ENCODE measurements around the gene KLB.
"Not testable (repeated sequence)": the region's sequence is repeated elsewhere in the genome, so short reads cannot be mapped to it uniquely, and the experiment has no call there.

Gene KLB

DNA sequence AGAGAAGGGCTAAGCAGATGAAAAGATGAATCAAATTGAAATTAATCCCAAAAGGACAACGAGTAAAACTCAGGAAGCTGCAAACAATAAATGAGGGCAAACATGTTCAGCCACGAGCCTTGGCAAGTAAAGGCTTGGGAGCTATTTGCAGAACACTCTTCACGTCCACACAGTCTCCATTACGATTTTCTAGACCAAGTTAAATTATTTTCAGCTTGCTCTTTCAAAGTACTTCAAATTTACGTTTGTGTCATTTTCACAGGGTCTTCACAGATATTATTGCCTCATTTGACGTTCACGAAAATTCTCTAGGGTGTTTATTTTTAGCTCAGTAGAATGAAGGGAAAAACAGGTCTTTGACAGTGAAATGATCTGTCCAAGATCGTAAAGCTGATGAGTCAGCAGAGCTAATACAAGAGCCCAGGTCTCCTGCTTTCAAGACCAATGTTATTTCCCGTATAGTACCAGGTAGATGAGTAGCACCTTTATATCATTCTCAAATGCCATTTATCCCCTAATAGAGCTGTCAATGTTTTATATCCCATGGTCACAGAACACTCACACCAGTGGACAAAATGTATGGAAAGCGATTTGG lies 20.9 kb downstream of the KLB start:
- no peak for DNase-seq

DNA sequence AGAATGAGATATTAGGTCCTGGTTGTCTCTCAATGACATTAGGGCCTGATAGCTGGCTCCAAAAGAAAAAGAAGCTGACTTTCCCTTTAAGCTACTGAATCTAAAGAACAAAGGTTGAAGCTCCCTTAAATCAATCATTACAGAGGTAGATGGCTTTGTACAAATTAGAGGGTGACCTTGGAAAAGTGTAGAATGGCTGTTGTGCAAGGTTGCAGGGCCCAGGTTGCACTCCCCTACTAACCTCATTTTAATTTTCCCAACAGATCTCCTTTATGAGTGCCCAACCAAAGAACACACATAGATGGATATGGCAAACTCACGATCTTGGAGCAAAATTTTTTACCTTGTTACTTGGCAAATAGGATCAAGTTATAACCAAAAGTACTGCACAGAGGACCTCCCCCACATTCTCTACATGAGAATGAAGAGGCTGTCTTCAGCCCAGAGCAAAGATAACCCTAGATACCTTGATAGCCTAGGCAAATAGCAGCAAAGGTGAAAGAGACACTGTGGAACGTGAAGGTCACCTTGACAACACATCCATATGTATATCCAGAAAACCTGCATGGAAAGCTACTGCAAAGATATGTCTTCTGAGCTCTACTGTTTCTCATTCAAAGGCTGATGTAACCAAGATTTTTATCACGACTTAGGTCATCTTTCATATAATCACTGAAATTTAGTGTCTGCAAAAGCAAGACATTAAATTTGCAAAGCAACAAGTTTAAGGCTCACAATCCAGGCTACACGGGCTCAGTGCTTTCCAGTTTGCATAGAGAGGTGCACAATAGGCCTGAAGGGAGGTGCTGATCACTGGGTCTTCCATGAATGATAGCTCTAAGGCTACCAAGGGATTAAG lies 23.0 kb downstream of the KLB start:
- no peak for DNase-seq

DNA sequence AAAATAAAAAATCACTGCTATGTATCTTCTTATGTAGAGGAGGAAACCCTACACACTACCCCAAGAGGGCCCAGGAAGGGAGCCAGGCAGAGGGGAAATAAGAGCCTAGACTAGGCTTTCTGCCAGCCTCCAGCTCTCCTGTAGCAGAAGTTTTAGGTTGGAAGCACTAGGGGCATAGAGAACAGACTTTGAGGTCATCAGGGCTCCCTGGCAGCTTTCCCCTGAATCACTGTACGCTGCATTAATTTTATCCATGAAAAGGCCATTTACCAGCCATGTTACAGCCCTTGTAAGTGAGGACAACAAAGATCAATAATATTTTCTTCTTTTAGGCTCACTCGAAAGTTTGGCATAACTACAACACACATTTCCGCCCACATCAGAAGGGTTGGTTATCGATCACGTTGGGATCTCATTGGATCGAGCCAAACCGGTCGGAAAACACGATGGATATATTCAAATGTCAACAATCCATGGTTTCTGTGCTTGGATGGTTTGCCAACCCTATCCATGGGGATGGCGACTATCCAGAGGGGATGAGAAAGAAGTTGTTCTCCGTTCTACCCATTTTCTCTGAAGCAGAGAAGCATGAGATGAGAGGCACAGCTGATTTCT lies 27.3 kb downstream of the KLB start:
- no peak for DNase-seq

DNA sequence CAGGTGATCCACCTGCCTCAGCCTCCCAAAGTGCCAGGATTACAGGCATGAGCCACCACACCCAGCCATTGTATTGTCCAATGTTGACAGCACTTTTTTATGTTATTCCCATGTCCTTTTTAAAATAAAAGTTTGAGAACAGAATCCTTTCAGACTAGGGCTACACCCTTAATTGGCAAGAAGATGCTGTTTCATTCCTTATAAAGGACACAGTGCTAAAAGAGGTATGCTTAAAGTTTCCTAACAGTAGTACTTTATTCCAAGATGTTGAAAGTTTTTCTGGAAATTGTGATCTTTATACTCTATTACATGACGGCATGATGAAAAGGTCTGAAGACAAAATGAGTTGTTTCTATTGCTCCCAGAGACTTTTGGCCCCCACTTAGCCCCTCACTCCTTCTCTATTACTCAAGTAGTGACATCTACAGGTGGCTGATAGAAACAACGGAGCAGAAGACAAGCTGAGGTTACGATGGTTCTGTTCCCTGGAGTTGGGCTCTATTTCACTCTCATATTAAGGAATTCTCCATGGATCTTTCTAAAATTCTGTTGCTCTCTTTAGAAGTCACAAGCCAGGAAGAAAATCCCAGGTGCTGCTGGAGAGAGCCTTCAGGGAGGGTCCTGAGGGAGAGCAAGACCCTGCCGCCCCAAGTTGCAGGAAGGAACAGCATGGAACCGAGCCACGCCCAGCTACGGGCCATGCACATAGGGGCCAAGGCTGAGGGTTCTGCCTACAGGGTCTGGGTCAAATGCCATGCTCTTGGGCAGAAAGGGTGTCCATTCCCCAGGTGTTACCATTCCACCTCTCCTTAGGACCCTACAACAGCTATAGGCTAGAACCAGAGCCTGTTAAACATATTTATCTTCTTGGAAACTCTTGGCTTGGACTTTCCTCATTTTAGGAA lies 29.2 kb downstream of the KLB start:
- no peak for DNase-seq

DNA sequence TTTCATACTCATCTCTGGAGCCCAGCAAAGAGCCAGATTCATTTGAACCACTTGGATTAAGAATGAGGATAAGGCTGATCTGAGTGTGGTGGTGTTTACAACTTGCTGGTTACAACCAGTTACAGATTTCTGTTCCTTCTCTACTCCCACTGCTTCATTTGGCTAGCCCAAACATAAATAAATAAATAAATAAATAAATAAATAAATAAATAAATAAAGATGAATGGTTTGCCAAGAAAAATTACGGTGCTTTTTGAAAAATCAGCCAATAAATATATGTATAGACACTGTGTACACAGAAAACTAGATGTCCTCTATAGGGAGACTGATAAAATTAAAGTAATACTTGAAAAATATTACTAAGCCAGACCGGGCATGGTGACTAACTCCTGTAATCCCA lies 34.9 kb downstream of the KLB start:
- no peak for DNase-seq

DNA sequence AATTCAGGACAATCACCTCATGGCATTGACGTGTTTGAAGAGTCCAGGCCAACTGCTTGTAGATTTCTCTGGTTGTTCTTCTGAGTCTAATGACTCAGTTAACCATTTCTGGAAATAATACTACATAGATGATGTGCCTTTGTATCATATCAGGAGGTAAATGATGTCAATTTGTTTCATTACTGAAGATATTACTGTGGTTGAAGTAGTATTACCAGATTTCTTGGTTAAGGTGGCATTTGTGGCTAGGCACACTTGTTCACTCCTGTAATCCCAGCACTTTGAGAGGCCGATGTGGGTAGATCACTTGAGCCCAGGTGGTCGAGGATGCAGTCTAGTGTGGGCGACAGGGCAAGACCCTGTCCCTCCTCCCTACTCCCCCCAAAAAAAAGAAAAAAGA lies 36.3 kb downstream of the KLB start:
- no peak for DNase-seq

DNA sequence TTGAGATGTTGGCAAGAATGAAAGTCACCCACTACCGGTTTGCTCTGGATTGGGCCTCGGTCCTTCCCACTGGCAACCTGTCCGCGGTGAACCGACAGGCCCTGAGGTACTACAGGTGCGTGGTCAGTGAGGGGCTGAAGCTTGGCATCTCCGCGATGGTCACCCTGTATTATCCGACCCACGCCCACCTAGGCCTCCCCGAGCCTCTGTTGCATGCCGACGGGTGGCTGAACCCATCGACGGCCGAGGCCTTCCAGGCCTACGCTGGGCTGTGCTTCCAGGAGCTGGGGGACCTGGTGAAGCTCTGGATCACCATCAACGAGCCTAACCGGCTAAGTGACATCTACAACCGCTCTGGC lies 39.7 kb downstream of the KLB start:
- DNase-seq: no peak

DNA sequence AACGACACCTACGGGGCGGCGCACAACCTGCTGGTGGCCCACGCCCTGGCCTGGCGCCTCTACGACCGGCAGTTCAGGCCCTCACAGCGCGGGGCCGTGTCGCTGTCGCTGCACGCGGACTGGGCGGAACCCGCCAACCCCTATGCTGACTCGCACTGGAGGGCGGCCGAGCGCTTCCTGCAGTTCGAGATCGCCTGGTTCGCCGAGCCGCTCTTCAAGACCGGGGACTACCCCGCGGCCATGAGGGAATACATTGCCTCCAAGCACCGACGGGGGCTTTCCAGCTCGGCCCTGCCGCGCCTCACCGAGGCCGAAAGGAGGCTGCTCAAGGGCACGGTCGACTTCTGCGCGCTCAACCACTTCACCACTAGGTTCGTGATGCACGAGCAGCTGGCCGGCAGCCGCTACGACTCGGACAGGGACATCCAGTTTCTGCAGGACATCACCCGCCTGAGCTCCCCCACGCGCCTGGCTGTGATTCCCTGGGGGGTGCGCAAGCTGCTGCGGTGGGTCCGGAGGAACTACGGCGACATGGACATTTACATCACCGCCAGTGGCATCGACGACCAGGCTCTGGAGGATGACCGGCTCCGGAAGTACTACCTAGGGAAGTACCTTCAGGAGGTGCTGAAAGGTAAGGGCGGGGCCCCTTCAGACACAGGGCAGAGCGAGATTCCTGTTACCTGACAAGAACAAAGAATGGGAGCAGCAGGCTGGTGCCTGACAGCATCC lies 40.3 kb downstream of the KLB start:
- DNase-seq: peak in 1 of 2 donors; percentile 56

DNA sequence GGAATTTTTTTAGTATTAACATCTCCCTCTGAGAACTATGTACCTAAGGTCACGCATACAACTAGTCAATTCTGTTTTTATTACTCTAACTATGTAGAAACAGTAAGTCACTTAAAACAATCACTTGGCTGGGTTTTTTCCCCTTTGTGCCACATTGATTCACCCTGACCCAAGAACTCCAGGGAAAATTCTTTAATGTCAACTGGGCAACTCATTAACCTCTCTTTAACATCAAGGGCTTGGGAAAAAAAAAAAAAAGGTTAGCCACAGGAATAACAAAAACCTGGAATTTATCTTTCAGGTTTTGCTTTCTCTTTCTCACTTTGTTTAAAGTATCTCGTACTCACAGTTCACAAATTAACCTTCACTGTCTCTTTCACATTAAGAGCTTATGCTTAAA lies 43.9 kb downstream of the KLB start:
- no peak for DNase-seq

DNA sequence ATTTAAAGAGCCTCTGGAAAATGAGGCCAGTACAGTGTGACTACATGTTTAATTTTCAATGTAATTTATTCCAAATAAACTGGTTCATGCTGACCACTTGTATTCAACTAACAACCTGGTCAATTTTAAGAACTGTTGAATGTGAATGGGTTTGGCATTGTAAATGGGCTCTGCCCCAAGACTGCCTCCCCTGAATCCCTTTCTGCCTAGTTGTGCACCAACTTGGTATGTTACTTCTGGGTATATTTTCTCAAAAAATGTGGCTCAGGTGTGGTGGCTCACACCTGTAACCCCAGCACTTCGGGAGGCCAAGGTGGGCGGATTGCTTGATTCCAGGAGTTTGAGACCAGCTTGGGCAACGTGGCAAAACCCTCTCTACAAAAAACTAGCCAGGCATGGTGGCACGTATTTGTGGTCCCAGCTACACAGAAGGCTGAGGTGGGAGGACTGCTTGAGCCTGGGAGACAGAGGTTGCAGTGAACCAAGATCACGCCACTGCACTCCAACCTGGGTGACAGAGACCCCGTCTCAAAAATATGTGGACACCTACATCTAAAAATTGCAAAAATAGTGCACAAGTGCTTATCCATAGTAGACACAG lies 44.8 kb downstream of the KLB start:
- DNase-seq: no peak

DNA sequence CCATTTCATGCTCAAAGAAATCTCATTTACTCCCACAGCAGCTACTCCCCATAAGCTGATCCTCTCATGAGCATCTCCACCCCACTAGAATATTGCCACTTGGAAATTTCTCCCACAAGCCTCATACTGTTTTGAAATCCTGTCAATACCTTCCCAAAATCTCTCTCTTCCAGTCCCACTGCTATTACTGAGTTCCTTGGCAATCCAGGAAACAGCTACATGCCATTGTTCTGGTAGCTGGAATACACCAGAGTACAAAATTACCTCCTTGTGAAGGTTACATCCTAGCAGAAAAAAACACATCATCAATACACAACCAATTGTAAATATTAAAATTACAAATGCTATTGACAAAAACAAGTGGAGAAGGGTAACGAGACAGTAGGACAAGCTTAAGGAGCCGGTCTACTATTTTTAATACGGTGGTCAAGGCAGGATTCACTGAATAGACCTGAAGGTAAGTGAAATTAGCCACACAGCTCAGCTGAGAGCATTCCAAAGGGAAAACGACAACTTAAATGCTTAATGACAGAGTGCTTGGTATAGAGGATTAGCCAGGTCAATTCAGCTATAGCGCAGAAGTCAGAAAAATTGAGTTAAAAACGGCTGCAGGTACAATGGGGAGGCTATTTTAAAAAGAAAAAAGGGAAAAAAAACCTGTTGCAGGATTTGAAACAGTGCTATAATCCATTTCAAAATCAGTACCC lies 45.6 kb downstream of the KLB start:
- DNase-seq: no peak

DNA sequence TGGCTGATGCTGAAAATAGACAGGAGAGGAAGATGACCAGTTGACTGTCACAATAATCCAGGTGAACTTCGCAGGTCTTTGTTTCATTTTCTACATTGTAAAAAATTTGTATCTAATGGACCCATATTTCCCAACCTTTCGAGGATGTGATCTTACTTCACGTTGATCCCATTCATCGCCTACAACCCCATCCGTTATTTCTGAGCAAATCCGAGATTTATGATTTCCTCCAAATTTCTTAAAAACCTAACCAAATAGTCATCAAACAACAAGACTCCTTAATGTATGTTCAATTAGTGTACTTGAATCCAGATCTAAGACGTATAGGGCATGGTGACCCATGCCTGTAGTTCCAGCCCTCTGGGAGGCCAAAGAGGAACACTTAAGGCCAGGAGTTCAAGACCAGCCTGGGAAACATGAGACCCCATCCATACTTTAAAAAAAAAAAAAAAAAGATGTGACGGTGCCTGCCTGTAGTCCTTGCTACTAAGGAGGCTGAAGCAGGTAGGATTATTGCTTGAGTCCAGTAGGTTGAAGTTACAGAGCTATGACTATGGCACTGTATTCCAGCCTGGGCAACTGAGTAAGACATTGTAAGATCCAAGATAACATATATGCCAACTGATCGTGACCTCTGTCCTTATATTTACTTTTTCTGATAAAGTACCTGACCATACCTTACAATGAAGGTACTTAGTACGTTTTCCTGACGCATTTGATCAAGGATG lies 46.3 kb downstream of the KLB start:
- no peak for DNase-seq

DNA sequence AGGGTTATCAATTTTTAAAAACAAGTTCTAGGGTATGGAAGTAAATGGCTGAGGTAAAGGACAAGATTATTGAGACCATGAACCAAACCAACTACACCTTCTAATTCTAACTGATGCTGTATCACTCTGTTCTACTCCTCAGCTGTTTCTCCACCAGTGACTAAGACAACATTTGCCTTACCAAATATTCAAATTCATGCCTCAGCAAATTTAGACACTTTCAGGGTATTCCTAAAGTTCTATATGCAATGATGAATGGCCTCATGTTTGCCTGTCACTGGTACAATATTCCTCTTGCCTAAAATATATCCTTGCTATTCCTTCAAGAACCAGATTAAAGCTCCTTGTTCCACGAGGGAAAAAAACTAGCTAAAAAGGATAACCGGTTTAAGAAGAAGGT lies 47.0 kb downstream of the KLB start:
- DNase-seq: no peak

DNA sequence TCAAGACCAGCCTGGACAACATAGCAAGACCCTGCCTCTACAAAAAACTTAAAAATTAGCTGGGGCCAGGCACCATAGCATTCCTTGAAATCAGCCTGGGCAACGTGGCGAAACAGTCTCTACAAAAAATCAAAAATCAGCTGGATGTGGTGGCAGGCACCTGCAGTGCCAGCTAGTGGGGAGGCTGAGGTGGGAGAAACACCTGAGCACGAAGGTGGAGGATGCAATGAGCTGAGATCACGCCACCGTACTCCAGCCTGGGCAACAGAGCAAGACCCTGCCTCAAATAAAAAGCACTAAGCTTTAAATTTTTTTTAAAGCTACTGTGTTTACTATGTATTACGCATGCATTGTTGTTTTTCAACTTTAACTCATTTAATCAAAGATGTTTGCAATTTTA lies 48.8 kb downstream of the KLB start:
- no peak for DNase-seq

DNA sequence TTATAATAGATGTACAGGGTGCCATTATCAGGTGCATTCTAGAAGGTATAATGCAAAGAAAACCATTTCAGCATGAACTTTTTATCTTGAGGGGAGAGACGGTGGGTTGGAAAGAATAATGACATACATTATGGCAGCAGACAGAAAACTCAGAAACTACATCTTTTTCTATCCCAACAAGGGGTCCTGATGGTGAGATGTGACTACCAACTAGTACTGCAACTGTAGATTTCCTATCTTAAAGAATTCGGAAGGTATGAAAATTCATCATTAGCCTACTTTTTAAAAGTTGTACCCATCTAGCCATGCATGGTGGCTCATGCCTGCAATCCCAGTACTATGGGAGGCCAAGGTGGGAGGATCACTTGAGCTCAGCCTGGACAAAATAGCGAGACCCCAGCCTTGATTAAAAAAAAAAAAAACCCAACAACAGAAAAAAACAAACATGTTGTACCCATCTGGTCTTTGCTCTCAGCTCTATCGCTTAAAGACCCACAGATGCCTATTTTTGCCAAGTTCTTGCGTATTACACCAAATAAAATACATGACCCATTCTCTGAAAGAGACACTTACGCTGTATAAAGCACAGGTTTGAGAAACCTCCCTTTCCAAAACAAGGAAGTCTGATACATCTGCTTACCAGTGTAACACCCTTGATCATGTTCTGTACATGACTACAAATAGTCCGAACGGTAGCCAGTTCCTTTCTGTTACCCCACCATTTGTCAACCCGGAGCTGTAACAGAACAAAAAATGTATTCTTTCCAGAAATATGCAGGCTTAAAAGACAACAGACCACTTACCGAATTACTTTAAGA lies 50.4 kb downstream of the KLB start:
- DNase-seq: no peak

DNA sequence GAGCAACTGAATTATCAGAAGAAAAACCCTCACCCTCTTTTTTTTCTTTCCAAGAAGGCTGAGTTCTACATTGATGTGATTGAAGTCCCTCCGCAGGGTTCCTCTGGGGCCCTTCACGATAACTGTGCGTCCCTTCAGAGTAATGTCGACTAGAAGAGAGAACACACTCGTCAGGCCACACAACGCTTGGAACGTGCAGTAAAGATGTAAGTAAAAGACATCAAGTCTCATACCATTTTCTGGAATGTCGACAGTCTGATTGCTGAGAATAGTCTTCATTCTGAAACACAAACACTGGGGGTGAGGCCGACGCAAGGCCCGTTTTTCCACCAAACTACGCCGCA lies 51.4 kb downstream of the KLB start:
- DNase-seq: not testable (repeated sequence)

DNA sequence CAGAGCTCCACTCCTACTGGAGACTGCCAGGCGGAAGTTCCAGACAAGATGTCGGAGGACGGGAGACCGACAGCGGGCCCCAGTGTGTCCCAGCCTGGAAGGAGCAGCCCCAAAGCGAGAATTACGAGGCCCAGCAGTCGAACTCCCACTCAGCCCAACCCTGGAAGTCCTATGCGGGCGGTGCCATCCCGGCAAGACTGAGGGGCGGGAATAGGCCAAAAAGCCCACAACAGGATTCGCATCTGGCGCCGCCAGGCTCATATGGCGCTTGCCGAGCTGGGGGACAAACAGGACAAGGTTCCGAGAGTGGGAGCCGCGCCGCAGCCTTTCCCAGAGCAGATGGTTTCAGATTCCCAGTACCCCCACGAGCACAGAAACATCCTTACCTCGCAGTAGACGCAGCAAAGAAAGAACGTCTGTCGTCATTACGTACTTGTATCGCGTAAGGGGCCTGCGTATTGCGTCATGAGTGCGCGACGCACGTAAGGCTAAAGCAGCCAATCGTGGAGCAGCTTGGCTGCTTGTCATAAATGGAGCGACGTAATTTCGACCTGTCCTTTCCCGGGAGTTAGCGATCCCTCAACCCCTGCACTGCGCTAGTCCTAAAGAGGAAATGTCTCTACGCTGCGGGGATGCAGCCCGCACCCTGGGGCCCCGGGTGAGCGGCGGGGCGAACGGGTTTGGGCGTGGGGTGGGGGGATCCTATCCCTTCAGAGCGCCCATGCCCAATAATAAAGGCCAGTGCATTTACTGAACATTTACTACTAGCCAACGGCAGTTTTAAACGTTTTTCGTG lies 52.0 kb downstream of the KLB start, which contains the start of the genes LIAS and RPL9:
TSS of gene LIAS (plus strand) at position 552 of the 796 bp plus-strand sequence. CDS start at position 614, 62 bp downstream.
TSS of gene RPL9 (minus strand) at position 418 of the 796 bp plus-strand sequence. CDS start 483 bp downstream, outside the sequence.
- DNase-seq: peak; percentile 90 to 91

DNA sequence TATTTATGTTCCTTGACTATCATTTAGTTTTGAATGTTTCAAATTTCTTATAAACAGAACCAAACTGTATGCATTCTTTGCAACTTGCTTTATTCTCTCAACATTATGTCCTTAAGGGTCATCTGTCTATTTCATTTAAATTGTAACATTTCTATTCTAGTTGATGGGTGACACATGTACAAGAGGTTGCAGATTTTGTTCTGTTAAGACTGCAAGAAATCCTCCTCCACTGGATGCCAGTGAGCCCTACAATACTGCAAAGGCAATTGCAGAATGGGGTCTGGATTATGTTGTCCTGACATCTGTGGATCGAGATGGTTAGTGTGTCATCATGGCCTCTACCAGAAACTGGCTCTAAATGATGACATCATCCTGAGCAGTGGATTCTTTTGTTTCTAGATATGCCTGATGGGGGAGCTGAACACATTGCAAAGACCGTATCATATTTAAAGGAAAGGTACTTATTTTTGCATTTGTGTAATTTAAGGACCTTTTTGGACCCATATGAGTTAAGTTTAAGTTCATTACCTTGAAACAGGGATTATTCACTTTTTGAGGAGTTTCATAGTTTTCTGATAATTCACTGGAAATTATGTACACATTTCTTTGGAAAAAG lies 58.3 kb downstream of the KLB start:
- no peak for DNase-seq

All from stimulated activated CD4-positive, alpha-beta T cell treated with anti-CD3 and anti-CD28 coated beads, Interleukin-2, amount 100 ng/mL, for 24 hours (primary cell).